Muscle of arm (tissue), 12 donors: ENCODE data around the gene CLUH. TPM values are rescaled to one million over a fixed set of nuclear protein-coding genes. Genes with fewer than 3 reads are reported as not detected.
"Not testable (repeated sequence)": the region's sequence is repeated elsewhere in the genome, so short reads cannot be mapped to it uniquely, and the experiment has no call there.

Experiments
- DNase-seq: peaks from one replicate; pipeline ENCODE4 v3.0.0-alpha.2; 2013
- polyA plus RNA-seq, 12 donors: library from polyadenylated mRNA; unstranded; fragments of 120-200 nt; gene quantifications; one replicate each; pipeline ENCODE4 v1.2.1, GENCODE V29; 2013; ENCODE audit not compliant: insufficient read length in 12 of 12

CLUH gene
- polyA plus RNA-seq, 12 donors, result 32.6 to 57.7 (median 38.1) TPM; not detected in 1

- DNase-seq, result no peak
Measured at GRCh38 chr17:2701996-2702741, 9.4 kb downstream of the CLUH start.

DNA sequence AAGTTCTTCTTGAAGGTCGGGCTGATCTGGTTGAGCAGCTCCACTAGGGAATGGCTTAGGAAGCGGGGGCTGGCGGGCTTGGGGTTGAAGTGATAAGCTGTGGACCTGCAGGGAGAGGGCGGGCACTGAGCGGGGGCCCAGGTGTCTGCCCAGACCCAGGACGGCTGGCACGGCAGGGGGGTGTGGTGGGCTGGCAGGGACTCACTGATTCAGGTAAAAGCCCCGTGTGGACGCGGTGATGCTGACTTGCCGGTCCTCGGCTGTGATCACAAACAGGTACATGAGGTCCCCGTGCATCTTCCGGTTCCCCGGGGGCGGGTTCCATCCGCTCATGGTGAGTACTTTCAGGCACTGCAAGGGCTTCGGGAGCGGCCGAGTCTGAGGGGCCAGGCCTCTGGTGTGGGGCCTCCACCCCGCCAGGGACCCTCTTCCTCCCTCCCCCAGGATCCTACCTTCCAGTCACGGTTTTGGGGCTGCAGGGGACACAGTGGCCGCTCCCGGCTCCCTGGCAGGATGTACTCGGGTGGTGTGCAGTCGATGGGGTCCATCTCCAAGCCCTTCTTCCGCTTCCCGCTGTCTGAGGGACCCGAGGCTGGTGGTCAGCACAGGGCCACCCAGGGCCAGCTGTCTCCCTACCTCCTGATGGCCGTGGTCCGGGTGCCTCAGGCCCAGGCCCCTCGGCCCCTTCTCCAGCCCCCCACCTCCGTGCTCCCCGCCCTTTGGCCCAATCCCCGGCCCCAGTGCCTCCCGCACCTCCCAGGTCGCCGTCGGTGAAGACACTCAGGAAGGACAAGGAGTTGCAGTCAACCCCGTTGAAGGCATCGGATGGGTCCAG is 10.2 kb downstream of the CLUH start:
- DNase-seq, result no peak

GRCh38 chr17:2700491-2701141 is 10.9 kb downstream of the CLUH start:
- no peak for DNase-seq

- DNase-seq, result no peak
Measured at GRCh38 chr17:2700030-2700490, 11.5 kb downstream of the CLUH start.

- not testable (repeated sequence) for DNase-seq
Measured at GRCh38 chr17:2699216-2699805, 12.3 kb downstream of the CLUH start.

DNA sequence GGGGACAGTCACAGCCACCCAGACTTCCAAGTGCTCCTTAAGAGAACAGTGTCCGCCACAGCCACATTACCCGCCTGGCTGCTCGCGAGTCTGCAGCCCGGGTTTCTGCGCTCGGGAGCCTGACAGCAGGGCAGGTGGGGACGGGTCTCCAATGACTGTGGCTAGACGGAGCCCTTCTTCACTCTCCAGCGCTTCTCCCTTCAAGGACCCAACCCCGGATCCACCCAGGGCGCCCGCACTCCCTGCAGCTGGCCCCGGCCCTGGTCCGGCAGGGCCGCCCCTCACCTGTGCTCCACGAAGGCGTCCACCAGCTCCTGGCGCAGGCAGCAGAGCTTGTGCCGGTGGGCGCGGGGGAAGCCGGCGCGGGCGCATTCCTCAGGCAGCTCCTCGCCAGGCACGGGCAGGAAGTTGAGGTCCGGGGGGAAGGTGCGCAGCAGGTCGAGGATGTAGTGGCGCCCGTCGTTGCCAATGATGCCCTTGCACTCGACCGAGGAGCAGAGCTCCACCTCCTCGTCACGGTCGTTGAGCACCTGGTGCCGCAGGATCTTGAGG is 13.9 kb downstream of the CLUH start:
- DNase-seq, result no peak

GRCh38 chr17:2695961-2696760 is 15.4 kb downstream of the CLUH start:
- no peak for DNase-seq

DNA sequence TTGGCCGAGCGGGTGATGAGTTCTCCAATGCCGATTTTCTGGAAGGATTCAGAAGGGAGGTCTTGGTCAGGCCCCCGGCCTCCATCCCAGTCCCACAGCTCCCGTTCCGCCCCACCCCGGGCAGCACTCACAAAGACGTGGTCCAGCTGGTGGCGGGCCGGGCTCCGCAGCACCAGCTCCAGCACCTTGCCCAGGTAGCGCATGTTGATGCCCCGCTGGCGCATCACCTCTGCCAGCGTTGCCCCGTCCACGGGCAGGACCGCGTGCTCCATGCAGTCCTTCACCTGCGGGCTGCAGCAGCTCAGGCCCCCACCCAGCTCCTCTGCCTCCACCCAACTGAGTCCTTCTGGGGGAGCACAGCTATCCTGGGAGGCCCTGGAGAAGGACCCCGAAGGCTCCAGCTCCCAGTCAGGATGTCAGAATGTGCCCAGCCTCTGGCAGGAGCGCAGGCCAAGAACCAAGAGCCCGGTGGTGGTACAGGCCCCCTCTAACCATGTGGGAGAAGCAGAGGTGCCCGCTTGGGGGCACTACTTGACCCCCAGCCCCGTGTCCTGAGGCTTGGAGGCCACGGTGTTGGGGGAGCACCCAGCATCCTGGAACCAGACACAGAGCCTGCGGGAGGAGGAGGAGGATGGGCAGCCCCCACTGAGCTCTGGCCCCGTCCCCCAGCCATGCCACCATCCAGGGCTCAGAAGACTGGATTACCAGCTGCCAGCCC is 16.2 kb downstream of the CLUH start:
- no peak for DNase-seq

- DNase-seq, result no peak
Measured at GRCh38 chr17:2694381-2695242, 17.0 kb downstream of the CLUH start.

GRCh38 chr17:2693561-2694380 is 17.8 kb downstream of the CLUH start:
- DNase-seq, result no peak

GRCh38 chr17:2692781-2693135 is 18.8 kb downstream of the CLUH start:
- DNase-seq, result no peak

DNA sequence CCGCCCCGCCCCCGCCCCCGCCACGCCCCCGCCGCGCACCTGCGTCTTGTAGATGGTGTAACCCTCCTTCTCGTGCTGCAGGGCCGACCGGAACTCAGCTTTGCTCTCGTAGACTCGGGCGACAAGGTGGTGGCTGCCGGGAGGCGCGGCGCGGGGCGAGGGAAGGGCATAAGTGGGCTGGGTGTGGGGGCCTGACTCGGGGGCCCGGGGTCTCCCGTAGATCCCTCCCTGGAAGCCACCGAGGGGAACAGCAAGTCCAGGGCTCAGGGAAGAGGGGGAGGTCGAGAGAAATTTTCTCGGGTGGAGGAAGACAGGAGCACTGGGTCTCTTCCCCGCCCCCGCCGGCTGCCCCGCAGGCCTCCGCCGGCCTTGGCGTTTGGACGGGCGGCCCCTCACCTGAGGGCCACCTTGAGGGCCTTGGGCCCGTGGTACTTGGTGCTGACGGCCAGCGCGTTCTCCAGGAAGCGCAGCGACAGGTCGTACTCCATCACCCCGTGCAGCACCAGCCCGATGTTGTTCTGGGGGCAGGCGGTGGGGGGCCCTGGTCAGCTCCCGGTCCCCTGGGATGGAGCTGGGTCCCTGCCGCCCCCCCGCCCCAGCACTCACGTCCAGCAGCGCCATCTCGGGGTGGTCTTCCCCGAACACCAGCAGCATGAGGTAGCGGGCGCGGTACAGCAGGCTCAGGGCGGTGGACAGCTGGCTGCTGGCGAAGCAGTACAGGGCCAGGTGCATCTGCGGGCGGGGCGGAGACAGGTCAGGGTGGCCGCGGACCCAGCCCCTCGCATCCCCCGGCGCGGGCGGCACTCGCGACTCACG is 19.4 kb downstream of the CLUH start:
- DNase-seq, result no peak

DNA sequence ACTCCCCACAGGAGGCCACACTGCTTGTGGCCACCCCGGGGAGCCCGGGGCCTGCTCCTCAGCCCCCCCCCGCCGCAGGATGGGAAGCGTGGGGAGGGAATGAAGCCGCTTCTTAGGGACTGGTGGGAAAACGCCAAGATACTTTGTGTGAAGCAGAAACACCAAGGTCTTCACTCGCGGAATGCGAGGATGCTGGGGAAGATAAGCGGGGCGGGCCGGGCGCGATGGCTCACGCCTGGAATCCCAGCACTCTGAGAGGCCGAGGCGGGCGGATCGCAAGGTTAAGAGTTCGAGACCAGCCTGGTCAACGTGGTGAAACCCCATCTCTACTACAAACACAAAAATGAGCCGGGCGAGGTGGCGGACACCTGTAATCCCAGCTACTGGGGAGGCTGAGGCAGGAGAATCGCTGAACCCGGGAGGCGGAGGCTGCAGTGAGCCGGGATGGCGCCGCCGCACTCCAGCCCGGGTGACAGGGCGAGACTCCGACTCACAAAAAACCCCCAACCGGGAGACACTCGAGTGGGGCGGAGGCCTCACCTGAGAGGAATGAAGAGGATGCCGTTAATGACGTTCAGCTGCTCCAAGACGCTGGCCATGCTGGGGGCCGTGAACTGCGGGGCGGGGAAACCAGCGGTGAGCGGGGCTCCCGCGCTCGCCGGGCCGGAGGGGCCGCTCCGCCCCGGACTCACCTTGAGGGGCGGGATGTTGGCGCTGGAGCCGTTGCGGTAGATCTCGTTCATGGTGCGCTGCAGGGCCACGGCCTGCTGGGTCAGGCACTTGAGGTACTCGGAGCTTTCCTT is 20.3 kb downstream of the CLUH start:
- no peak for DNase-seq

- DNase-seq, result no peak
Measured at GRCh38 chr17:2690165-2691068, 21.1 kb downstream of the CLUH start.

DNA sequence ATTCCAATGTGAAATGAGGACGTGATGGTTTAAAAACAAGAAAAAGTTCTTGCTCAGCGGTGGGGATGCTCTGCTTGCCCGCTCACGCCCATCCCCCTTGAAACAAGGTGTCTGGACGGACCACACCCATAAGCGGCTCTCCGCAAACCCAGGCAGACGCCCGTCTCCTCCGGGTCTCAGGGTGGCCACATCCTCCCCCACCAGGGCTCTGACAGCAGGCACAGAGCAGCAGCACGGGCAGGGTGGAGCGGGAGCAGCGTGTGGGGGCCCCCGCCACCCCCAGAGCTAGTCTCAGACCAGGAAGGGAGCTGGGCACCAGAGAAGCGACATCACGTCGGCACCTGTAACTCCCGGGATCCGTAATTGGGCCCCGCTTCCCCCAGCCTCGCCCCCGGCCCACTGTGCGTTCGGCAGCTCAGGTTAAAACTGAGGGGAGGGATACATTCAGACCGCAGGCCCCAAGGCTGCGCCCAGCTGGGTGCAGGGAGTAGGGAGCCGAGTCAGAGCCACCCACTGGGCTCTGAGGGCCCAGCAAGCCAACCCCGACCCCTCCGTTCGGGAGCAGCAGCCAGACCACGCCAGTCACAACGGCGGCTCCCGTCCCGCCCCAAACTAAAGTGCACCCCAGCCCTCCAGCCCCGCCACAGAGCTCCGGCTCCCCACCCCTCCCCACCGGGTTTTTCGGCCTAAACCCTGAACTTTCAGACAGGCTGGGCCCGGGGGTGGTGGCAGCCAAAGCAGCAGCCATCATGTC is 22.0 kb downstream of the CLUH start:
- no peak for DNase-seq
